Measurements from ENCODE around the gene PLK3. TPM values are rescaled to one million over a fixed set of nuclear protein-coding genes. Genes with fewer than 3 reads are reported as not detected.

PLK3 gene
- total and polyA plus RNA-seq, 9 of the 15 experiments (the other 6 are each of a cell fraction or from before 2014, with no cell fraction given): 0.52 to 22.7 (median 11.0) TPM

DNA sequence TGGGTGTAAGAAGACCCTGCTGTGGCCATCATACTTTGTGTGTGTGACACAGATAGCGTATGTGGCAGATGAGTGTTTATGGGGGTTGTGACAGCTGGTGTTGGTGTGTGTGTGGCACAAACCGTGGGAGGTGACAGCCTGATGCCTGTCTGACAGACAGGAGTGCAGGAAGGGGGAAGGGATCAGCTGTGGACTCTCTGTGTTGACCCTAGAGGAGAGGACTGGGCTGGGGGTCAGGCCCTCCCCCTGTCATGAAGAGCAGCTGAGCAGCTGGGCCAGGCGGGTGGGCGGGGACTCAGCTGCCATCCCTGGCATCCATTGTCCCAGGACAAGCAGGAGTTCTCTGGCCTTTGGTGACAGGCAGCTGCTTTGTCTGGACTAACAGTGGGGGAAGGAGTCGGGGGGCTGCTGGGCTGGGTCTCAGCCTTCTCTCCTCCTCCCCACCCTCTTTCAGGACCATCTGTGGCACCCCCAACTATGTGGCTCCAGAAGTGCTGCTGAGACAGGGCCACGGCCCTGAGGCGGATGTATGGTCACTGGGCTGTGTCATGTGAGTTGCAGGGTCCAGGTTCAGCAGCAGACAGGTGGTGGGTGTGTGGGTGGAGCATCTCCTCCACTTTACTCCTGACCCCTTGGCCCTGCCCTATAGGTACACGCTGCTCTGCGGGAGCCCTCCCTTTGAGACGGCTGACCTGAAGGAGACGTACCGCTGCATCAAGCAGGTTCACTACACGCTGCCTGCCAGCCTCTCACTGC is 2.3 kb downstream of the PLK3 start (continued):
- TF ChIP-seq ZNF197 (CRISPR knock-in tag; IDR thresholded peaks at IDR 0.05; ENCODE audit: low read depth) (no peak), SIN3A (IDR thresholded peaks at IDR 0.05; ENCODE audit: borderline replicate concordance in 2 of 2, control insufficient read depth in 1 of 2, low read depth in 2 of 2, low read length in 2 of 2) (peak in 1 of 2 experiments; percentile 18; a peak in 1 of 4 replicates), MEIS2 (IDR thresholded peaks at IDR 0.05; ENCODE audit: partially characterized antibody) (peak; percentile 24), POLR2G (IDR thresholded peaks at IDR 0.05; ENCODE audit: low read depth, low read length) (peak; percentile 56; the same call in 1 of the 2 replicates), TFAP4 (CRISPR knock-in tag; IDR thresholded peaks at IDR 0.05; ENCODE audit: borderline replicate concordance) (peak; percentile 67; the same call in 1 of the 2 replicates), GATAD2A (IDR thresholded peaks at IDR 0.05) (no peak), SAFB2 (IDR thresholded peaks at IDR 0.05; ENCODE audit: borderline replicate concordance, low read depth, low read length, severe bottlenecking) (no peak)
- TF ChIP-seq, protein P1, sequence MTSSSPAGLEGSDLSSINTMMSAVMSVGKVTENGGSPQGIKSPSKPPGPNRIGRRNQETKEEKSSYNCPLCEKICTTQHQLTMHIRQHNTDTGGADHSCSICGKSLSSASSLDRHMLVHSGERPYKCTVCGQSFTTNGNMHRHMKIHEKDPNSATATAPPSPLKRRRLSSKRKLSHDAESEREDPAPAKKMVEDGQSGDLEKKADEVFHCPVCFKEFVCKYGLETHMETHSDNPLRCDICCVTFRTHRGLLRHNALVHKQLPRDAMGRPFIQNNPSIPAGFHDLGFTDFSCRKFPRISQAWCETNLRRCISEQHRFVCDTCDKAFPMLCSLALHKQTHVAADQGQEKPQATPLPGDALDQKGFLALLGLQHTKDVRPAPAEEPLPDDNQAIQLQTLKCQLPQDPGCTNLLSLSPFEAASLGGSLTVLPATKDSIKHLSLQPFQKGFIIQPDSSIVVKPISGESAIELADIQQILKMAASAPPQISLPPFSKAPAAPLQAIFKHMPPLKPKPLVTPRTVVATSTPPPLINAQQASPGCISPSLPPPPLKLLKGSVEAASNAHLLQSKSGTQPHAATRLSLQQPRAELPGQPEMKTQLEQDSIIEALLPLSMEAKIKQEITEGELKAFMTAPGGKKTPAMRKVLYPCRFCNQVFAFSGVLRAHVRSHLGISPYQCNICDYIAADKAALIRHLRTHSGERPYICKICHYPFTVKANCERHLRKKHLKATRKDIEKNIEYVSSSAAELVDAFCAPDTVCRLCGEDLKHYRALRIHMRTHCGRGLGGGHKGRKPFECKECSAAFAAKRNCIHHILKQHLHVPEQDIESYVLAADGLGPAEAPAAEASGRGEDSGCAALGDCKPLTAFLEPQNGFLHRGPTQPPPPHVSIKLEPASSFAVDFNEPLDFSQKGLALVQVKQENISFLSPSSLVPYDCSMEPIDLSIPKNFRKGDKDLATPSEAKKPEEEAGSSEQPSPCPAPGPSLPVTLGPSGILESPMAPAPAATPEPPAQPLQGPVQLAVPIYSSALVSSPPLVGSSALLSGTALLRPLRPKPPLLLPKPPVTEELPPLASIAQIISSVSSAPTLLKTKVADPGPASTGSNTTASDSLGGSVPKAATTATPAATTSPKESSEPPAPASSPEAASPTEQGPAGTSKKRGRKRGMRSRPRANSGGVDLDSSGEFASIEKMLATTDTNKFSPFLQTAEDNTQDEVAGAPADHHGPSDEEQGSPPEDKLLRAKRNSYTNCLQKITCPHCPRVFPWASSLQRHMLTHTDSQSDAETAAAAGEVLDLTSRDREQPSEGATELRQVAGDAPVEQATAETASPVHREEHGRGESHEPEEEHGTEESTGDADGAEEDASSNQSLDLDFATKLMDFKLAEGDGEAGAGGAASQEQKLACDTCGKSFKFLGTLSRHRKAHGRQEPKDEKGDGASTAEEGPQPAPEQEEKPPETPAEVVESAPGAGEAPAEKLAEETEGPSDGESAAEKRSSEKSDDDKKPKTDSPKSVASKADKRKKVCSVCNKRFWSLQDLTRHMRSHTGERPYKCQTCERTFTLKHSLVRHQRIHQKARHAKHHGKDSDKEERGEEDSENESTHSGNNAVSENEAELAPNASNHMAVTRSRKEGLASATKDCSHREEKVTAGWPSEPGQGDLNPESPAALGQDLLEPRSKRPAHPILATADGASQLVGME (CRISPR knock-in tag; IDR thresholded peaks at IDR 0.05): no peak
